HG03135 (cell line): ENCODE results near the gene COL5A1.

Experiments used
- ATAC-seq: cut with Tn5 transposase; IDR thresholded peaks from one replicate; pipeline ENCODE4 v1.9.1; 2021; ENCODE audit warnings: mild to moderate bottlenecking, moderate library complexity; ENCODE audit not compliant: unreplicated experiment

The COL5A1 gene

GRCh38 chr9:134807716-134808446 lies 166.3 kb downstream of the COL5A1 start:
- no peak for ATAC-seq

GRCh38 chr9:134808447-134808792 lies 166.8 kb downstream of the COL5A1 start:
- ATAC-seq, result no peak

- ATAC-seq, result no peak
These were observed 167.7 kb downstream of the COL5A1 start for GRCh38 chr9:134809292-134809691.

- ATAC-seq, result no peak
These were observed 168.2 kb downstream of the COL5A1 start for GRCh38 chr9:134809826-134810225.

GRCh38 chr9:134811079-134811672 lies 169.6 kb downstream of the COL5A1 start:
- ATAC-seq, result no peak

- ATAC-seq, result no peak
These were observed 170.2 kb downstream of the COL5A1 start for GRCh38 chr9:134811673-134812342.

- no peak for ATAC-seq
These were observed 170.7 kb downstream of the COL5A1 start for GRCh38 chr9:134812343-134812673.

GRCh38 chr9:134813841-134814240 lies 172.2 kb downstream of the COL5A1 start:
- no peak for ATAC-seq

GRCh38 chr9:134814598-134815215 lies 173.1 kb downstream of the COL5A1 start:
- ATAC-seq, result no peak

GRCh38 chr9:134815435-134816214 lies 174.0 kb downstream of the COL5A1 start:
- ATAC-seq, result no peak

- ATAC-seq, result no peak
These were observed 174.7 kb downstream of the COL5A1 start for GRCh38 chr9:134816264-134816663.

- no peak for ATAC-seq
These were observed 176.5 kb downstream of the COL5A1 start for GRCh38 chr9:134818000-134818568.

GRCh38 chr9:134818591-134818990 lies 177.0 kb downstream of the COL5A1 start:
- ATAC-seq, result no peak

- no peak for ATAC-seq
These were observed 179.3 kb downstream of the COL5A1 start for GRCh38 chr9:134820901-134821300.

- no peak for ATAC-seq
These were observed 180.9 kb downstream of the COL5A1 start for GRCh38 chr9:134822541-134822940.

- ATAC-seq, result no peak
These were observed 182.0 kb downstream of the COL5A1 start for GRCh38 chr9:134823623-134824022.

GRCh38 chr9:134824583-134824982 lies 183.0 kb downstream of the COL5A1 start:
- ATAC-seq, result no peak

- ATAC-seq, result no peak
These were observed 183.4 kb downstream of the COL5A1 start for GRCh38 chr9:134825025-134825424.

- ATAC-seq, result no peak
These were observed 185.0 kb downstream of the COL5A1 start for GRCh38 chr9:134826336-134827285.

GRCh38 chr9:134827559-134827958 lies 186.0 kb downstream of the COL5A1 start:
- no peak for ATAC-seq
